OCI-LY3 (cell line): ENCODE measurements around the gene GAB1.

Experiments used
- CTCF ChIP-seq: fragments of 200-600, 300-600 bp; sonication (generic); IDR thresholded peaks from 2 replicates; pipeline ENCODE4 v1.5.1; 2014; ENCODE audit warnings: antibody characterized with exemption, low read length, low read depth
- EZH2phosphoT487 ChIP-seq: fragments of 200-600 bp; shearing (Covaris generic); IDR thresholded peaks from 2 replicates; pipeline ENCODE4 v1.6.1; 2018; ENCODE audit warnings: antibody characterized with exemption, mixed run types, low read depth

GRCh38 chr4:143431526-143432257, 95.0 kb downstream of the GAB1 start:
- TF ChIP-seq CTCF, result no peak
- no peak for TF ChIP-seq EZH2phosphoT487
